ENCODE data around the gene VAV2.
"Not testable (repeated sequence)": the region's sequence is repeated elsewhere in the genome, so short reads cannot be mapped to it uniquely, and the experiment has no call there.

VAV2 gene

GRCh38 chr9:133767625-133768024, 224.5 kb downstream of the VAV2 start:
- DNase-seq (ENCODE audit: low read depth), result no peak

- DNase-seq (ENCODE audit: low read depth), result no peak
Observed at GRCh38 chr9:133767008-133767407, 225.1 kb downstream of the VAV2 start.

GRCh38 chr9:133766234-133766633, 225.9 kb downstream of the VAV2 start:
- DNase-seq (ENCODE audit: low read depth), result not testable (repeated sequence)

- DNase-seq (ENCODE audit: low read depth), result no peak
Observed at GRCh38 chr9:133763272-133764183, 228.6 kb downstream of the VAV2 start.

GRCh38 chr9:133762488-133763271, 229.4 kb downstream of the VAV2 start:
- no peak for DNase-seq (ENCODE audit: low read depth)

GRCh38 chr9:133761641-133762248, 230.4 kb downstream of the VAV2 start:
- DNase-seq (ENCODE audit: low read depth), result no peak

- no peak for DNase-seq (ENCODE audit: low read depth)
Observed at GRCh38 chr9:133760713-133761290, 231.3 kb downstream of the VAV2 start.

- DNase-seq (ENCODE audit: low read depth), result no peak
Observed at GRCh38 chr9:133759946-133760345, 232.2 kb downstream of the VAV2 start.

GRCh38 chr9:133759146-133759900, 232.8 kb downstream of the VAV2 start:
- DNase-seq (ENCODE audit: low read depth), result no peak

- DNase-seq (ENCODE audit: low read depth), result no peak
Observed at GRCh38 chr9:133758228-133758627, 233.9 kb downstream of the VAV2 start.

GRCh38 chr9:133754688-133755227, 237.4 kb downstream of the VAV2 start:
- DNase-seq (ENCODE audit: low read depth), result no peak

- DNase-seq (ENCODE audit: low read depth), result no peak
Observed at GRCh38 chr9:133754187-133754586, 237.9 kb downstream of the VAV2 start.

- DNase-seq (ENCODE audit: low read depth), result no peak
Observed at GRCh38 chr9:133752739-133753446, 239.2 kb downstream of the VAV2 start.

GRCh38 chr9:133750982-133751649, 241.0 kb downstream of the VAV2 start:
- DNase-seq (ENCODE audit: low read depth), result no peak

GRCh38 chr9:133747309-133747708, 244.8 kb downstream of the VAV2 start:
- no peak for DNase-seq (ENCODE audit: low read depth)

- DNase-seq (ENCODE audit: low read depth), result not testable (repeated sequence)
Observed at GRCh38 chr9:133744528-133744927, 247.6 kb downstream of the VAV2 start.

- DNase-seq (ENCODE audit: low read depth), result peak; percentile 44
Observed at GRCh38 chr9:133742849-133743444, 249.2 kb downstream of the VAV2 start.

GRCh38 chr9:133742251-133742650, 249.9 kb downstream of the VAV2 start:
- DNase-seq (ENCODE audit: low read depth), result no peak

- DNase-seq (ENCODE audit: low read depth), result no peak
Observed at GRCh38 chr9:133741716-133742115, 250.4 kb downstream of the VAV2 start.

- no peak for DNase-seq (ENCODE audit: low read depth)
Observed at GRCh38 chr9:133740911-133741310, 251.2 kb downstream of the VAV2 start.

Data from fibroblast of gingiva (primary cell).